ENCODE data around the gene WDR46. TPM values are rescaled to one million over a fixed set of nuclear protein-coding genes. Genes with fewer than 3 reads are reported as not detected.

The WDR46 gene
- total and polyA plus RNA-seq, 2 of the 13 experiments (the other 11 are each of a cell fraction or from before 2014, with no cell fraction given): 47.4 to 105 TPM

DNA sequence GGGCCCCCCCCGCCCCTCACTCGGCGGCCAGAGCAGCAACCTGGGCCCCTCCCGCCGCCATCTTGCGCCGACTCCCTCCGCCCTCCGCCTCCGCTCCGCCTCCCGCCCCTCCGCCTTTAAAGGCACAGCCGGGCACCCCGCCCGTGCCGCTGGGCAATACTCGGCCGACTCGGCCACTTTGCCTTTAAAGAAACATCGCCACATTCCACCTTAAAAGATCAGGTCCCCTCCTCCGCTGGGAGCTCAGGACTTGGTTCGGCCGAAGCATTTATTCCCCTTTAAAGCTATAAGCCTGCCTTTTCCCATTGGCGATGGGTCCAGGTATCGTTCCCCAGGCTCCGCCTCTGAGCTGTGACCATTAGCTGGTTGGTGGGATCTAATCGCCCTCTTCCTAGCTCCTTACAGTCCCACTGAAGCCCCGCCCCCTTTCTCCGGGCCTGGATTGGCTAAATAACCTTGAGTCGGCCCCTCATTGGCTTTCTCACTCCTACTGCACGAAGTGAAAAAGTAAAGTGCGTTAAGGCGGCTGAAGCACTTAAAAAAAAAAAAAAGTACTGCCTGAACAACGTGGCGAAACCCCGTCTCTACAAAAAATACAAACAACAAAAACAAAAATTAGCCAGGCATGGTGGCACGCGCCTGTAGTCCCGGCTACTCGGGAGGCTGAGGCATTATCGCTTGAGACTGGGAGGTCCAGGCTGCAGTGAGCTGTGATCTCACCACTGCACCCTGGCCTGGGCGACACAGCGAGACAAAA lies 28.8 kb upstream of the WDR46 start, which contains the start of gene ZBTB22 (continued):
- 0 out of 2 replicates have a peak, but pooled peaks have one; percentile 36 for TF ChIP-seq TARDBP (CRISPR knock-in tag; IDR thresholded peaks at IDR 0.05)
- peak; percentile 65; the same call in 1 of the 2 replicates for TF ChIP-seq BORCS8-MEF2B (CRISPR knock-in tag; IDR thresholded peaks at IDR 0.05)
- no peak for TF ChIP-seq EHMT2 (IDR thresholded peaks at IDR 0.05; ENCODE audit: borderline replicate concordance, low read depth, low read length)
- TF ChIP-seq RFX5 (IDR thresholded peaks at IDR 0.05; ENCODE audit: low read depth, low read length): peak; percentile 70
- no peak for TF ChIP-seq ZNF788 (CRISPR knock-in tag; IDR thresholded peaks at IDR 0.05; ENCODE audit: borderline replicate concordance)
- TF ChIP-seq, protein P1, sequence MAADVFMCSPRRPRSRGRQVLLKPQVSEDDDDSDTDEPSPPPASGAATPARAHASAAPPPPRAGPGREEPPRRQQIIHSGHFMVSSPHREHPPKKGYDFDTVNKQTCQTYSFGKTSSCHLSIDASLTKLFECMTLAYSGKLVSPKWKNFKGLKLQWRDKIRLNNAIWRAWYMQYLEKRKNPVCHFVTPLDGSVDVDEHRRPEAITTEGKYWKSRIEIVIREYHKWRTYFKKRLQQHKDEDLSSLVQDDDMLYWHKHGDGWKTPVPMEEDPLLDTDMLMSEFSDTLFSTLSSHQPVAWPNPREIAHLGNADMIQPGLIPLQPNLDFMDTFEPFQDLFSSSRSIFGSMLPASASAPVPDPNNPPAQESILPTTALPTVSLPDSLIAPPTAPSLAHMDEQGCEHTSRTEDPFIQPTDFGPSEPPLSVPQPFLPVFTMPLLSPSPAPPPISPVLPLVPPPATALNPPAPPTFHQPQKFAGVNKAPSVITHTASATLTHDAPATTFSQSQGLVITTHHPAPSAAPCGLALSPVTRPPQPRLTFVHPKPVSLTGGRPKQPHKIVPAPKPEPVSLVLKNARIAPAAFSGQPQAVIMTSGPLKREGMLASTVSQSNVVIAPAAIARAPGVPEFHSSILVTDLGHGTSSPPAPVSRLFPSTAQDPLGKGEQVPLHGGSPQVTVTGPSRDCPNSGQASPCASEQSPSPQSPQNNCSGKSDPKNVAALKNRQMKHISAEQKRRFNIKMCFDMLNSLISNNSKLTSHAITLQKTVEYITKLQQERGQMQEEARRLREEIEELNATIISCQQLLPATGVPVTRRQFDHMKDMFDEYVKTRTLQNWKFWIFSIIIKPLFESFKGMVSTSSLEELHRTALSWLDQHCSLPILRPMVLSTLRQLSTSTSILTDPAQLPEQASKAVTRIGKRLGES (CRISPR knock-in tag; IDR thresholded peaks at IDR 0.05; ENCODE audit: borderline replicate concordance): no peak
- TF ChIP-seq, protein P2, sequence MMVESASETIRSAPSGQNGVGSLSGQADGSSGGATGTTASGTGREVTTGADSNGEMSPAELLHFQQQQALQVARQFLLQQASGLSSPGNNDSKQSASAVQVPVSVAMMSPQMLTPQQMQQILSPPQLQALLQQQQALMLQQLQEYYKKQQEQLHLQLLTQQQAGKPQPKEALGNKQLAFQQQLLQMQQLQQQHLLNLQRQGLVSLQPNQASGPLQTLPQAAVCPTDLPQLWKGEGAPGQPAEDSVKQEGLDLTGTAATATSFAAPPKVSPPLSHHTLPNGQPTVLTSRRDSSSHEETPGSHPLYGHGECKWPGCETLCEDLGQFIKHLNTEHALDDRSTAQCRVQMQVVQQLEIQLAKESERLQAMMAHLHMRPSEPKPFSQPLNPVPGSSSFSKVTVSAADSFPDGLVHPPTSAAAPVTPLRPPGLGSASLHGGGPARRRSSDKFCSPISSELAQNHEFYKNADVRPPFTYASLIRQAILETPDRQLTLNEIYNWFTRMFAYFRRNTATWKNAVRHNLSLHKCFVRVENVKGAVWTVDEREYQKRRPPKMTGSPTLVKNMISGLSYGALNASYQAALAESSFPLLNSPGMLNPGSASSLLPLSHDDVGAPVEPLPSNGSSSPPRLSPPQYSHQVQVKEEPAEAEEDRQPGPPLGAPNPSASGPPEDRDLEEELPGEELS (CRISPR knock-in tag; IDR thresholded peaks at IDR 0.05): no peak
- no peak for TF ChIP-seq NR1H2 (CRISPR knock-in tag; IDR thresholded peaks at IDR 0.05; ENCODE audit: borderline replicate concordance, low read depth)
- no peak for TF ChIP-seq CENPX (CRISPR knock-in tag; IDR thresholded peaks at IDR 0.05)
- TF ChIP-seq, protein P3, sequence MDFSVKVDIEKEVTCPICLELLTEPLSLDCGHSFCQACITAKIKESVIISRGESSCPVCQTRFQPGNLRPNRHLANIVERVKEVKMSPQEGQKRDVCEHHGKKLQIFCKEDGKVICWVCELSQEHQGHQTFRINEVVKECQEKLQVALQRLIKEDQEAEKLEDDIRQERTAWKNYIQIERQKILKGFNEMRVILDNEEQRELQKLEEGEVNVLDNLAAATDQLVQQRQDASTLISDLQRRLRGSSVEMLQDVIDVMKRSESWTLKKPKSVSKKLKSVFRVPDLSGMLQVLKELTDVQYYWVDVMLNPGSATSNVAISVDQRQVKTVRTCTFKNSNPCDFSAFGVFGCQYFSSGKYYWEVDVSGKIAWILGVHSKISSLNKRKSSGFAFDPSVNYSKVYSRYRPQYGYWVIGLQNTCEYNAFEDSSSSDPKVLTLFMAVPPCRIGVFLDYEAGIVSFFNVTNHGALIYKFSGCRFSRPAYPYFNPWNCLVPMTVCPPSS (IDR thresholded peaks at IDR 0.05): no peak
- TF ChIP-seq SIN3B (IDR thresholded peaks at IDR 0.05; ENCODE audit: low read length): peak; percentile 55; the same call in 1 of the 2 replicates
- no peak for TF ChIP-seq SCMH1 (CRISPR knock-in tag; IDR thresholded peaks at IDR 0.05; ENCODE audit: borderline replicate concordance)
- TF ChIP-seq, protein P4, sequence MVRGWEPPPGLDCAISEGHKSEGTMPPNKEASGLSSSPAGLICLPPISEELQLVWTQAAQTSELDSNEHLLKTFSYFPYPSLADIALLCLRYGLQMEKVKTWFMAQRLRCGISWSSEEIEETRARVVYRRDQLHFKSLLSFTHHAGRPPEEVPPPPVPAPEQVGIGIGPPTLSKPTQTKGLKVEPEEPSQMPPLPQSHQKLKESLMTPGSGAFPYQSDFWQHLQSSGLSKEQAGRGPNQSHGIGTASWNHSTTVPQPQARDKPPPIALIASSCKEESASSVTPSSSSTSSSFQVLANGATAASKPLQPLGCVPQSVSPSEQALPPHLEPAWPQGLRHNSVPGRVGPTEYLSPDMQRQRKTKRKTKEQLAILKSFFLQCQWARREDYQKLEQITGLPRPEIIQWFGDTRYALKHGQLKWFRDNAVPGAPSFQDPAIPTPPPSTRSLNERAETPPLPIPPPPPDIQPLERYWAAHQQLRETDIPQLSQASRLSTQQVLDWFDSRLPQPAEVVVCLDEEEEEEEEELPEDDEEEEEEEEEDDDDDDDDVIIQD (CRISPR knock-in tag; IDR thresholded peaks at IDR 0.05; ENCODE audit: low read depth): peak; percentile 31; the same call in 1 of the 2 replicates
- TF ChIP-seq SMYD3 (CRISPR knock-in tag; IDR thresholded peaks at IDR 0.05): no peak
- TF ChIP-seq, protein P5, sequence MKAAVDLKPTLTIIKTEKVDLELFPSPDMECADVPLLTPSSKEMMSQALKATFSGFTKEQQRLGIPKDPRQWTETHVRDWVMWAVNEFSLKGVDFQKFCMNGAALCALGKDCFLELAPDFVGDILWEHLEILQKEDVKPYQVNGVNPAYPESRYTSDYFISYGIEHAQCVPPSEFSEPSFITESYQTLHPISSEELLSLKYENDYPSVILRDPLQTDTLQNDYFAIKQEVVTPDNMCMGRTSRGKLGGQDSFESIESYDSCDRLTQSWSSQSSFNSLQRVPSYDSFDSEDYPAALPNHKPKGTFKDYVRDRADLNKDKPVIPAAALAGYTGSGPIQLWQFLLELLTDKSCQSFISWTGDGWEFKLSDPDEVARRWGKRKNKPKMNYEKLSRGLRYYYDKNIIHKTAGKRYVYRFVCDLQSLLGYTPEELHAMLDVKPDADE (CRISPR knock-in tag; IDR thresholded peaks at IDR 0.05): no peak
- TF ChIP-seq, protein P6, sequence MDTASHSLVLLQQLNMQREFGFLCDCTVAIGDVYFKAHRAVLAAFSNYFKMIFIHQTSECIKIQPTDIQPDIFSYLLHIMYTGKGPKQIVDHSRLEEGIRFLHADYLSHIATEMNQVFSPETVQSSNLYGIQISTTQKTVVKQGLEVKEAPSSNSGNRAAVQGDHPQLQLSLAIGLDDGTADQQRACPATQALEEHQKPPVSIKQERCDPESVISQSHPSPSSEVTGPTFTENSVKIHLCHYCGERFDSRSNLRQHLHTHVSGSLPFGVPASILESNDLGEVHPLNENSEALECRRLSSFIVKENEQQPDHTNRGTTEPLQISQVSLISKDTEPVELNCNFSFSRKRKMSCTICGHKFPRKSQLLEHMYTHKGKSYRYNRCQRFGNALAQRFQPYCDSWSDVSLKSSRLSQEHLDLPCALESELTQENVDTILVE (CRISPR knock-in tag; IDR thresholded peaks at IDR 0.05): peak; percentile 46
- peak; percentile 67; the same call in 1 of the 2 replicates for TF ChIP-seq SMAD3 (CRISPR knock-in tag; IDR thresholded peaks at IDR 0.05)
- TF ChIP-seq, protein P7, sequence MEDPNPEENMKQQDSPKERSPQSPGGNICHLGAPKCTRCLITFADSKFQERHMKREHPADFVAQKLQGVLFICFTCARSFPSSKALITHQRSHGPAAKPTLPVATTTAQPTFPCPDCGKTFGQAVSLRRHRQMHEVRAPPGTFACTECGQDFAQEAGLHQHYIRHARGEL (CRISPR knock-in tag; IDR thresholded peaks at IDR 0.05): no peak
